ENCODE results near the gene HSD3B1.

DNA sequence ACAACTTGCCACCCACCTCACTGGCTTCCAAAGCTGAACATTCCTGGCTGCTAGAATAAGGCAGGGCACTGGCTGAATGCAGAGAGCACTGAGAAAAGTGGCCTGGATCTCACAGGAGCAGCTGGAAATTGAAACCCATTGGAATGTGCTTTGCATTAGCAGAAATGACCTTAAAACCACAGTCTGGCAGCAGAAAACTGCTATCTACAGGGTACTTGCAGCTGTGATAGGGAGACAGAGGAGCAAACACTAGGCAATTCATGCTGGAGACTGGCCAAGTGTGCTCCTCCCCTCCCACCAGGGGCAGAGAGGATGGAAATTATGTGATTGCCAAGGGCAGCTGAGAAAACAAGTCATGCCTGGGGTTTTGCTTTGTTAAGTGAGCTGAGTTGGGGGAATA, 47.2 kb downstream of the HSD3B1 start:
- no peak for TF ChIP-seq EZH2 (IDR thresholded peaks at IDR 0.05; ENCODE audit: borderline replicate concordance)
- no peak for TF ChIP-seq EZH2phosphoT487 (IDR thresholded peaks at IDR 0.05; ENCODE audit: low read depth, severe bottlenecking, unreplicated experiment)

All from hepatocyte (in vitro differentiated cells).